ENCODE measurements around the gene IGF1R. TPM values are rescaled to one million over a fixed set of nuclear protein-coding genes. Genes with fewer than 3 reads are reported as not detected.

Gene IGF1R
- total RNA-seq, 1 experiment from 2014 or later, result 71.3 TPM

DNA sequence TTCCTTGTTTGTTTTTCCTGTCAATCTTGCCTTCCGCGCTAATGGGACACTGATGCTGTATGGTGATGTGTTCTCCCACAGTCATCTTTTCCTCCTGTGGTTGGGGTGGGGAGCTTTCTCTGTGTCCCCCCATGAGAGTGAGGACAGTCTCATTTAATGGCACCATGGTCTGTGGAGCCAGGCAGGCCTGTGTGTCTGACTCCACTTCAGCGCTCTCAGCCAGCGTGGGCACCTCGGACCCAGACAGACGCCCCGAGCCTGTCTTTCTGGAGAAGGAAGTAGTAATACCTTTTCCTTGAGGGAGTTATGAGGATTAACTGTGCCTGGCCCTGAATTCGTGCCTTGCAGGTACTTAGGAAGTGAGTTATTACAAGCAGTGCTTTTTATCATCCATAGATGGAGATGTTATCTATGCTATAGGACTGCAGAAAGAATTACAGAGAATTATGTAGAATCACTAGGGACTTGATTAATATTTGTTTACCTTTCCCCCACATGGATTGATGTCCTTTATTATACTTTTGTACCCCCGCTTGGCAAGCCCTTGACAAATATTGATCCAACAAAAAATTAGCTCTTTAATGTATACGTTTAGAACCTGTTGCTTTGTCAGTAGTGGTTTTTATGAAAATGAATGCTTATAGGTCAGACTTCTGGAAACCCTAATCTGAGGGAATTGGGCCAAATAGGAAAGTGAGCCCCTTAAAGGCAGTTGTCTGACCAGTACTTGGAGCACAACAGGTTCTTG, 206.9 kb downstream of the IGF1R start:
- H3K27me3 ChIP-seq (ENCODE audit: insufficient read depth, low read depth), result no peaks in the 10 kb centered on the region
- no TSS peak for BruUV-seq (replicated peaks)
- TF ChIP-seq EZH2 (IDR thresholded peaks at IDR 0.05; ENCODE audit: low read depth), result no peak
- TF ChIP-seq, protein P1, sequence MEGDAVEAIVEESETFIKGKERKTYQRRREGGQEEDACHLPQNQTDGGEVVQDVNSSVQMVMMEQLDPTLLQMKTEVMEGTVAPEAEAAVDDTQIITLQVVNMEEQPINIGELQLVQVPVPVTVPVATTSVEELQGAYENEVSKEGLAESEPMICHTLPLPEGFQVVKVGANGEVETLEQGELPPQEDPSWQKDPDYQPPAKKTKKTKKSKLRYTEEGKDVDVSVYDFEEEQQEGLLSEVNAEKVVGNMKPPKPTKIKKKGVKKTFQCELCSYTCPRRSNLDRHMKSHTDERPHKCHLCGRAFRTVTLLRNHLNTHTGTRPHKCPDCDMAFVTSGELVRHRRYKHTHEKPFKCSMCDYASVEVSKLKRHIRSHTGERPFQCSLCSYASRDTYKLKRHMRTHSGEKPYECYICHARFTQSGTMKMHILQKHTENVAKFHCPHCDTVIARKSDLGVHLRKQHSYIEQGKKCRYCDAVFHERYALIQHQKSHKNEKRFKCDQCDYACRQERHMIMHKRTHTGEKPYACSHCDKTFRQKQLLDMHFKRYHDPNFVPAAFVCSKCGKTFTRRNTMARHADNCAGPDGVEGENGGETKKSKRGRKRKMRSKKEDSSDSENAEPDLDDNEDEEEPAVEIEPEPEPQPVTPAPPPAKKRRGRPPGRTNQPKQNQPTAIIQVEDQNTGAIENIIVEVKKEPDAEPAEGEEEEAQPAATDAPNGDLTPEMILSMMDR (conservative IDR thresholded peaks at IDR 0.05), result no peak
- intact Hi-C loops (cut with micrococcal nuclease; ENCODE audit: unreplicated experiment), result no loop called here
- H3K4me1 ChIP-seq (replicated peaks; ENCODE audit: insufficient read depth), result peaks cover 88% of the 10 kb centered on the region
- DNase-seq, result no peak
- no peaks in the 10 kb centered on the region for H3K9me3 ChIP-seq (ENCODE audit: insufficient read depth, low read depth)
- H3K27ac ChIP-seq, result peak overlapping the region; percentile 55
- ChIA-PET POLR2A (ENCODE audit: unreplicated experiment) (no interaction called here), CTCF (interaction anchor here (1.0 kb wide), 1 partner anchor 19 kb away, joined by 4 read pairs; no protein-coding TSS in a partner anchor)
- no peak overlapping the region for H3K4me3 ChIP-seq
- peaks cover 71% of the 10 kb centered on the region for H3K79me2 ChIP-seq (ENCODE audit: low read depth)
- no peaks in the 10 kb centered on the region for H4K20me1 ChIP-seq (ENCODE audit: insufficient read depth)
- no peak overlapping the region for H2AFZ ChIP-seq
- H3K36me3 ChIP-seq (ENCODE audit: low read depth), result no peaks in the 10 kb centered on the region
- H3K9me2 ChIP-seq (ENCODE audit: insufficient read depth), result no peaks in the 10 kb centered on the region
- peaks cover 48% of the 10 kb centered on the region for H3F3A ChIP-seq (ENCODE audit: insufficient read depth, low read depth)
- H3K4me2 ChIP-seq, result peak overlapping the region; percentile 91

DNA sequence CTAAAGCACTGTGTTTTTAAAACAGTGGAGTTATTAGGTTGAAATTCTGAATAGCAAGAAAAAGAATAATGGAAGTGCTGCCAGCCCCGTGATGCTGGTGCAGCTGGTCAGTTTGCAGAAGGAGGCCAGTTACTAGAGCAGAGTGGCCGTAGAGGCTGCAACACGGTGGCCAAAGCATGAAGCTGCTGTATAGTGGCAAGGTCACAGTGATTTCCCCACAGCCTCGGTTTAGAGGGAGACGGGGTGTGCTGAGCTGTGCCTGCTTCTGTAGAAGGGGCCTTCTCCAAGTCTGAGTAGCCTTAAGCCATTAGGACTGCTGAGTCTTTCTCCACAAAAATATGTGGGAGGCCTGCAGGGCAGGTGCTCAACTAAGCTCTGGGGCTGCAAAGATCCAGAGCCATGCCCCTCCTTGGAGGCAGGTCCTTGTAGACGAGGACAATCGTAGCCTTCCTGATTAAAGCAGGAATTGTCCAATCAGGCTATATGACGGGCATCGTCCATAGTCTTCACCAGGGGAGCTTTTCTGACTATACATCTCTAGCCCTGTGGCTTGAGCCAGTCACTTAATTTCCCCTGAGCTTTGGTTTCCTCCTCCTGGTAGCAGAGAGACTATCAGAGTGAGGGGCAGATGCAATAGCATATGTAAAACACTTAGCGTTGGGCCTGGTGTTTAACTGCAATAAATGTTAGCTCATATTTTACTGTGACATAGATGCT, 207.6 kb downstream of the IGF1R start:
- no peaks in the 10 kb centered on the region for H3K36me3 ChIP-seq (ENCODE audit: low read depth)
- H2AFZ ChIP-seq, result no peak overlapping the region
- H4K20me1 ChIP-seq (ENCODE audit: insufficient read depth), result no peaks in the 10 kb centered on the region
- DNase-seq, result no peak
- H3K9me2 ChIP-seq (ENCODE audit: insufficient read depth), result no peaks in the 10 kb centered on the region
- H3K4me1 ChIP-seq (replicated peaks; ENCODE audit: insufficient read depth), result peaks cover 88% of the 10 kb centered on the region
- POLR2A ChIA-PET (ENCODE audit: unreplicated experiment), result interaction anchor here (0.6 kb wide), 1 partner anchor 18 kb away, joined by 7 read pairs; no protein-coding TSS in a partner anchor
- H3K27me3 ChIP-seq (ENCODE audit: insufficient read depth, low read depth), result no peaks in the 10 kb centered on the region
- H3K4me2 ChIP-seq, result peak overlapping the region; percentile 91
- peaks cover 48% of the 10 kb centered on the region for H3F3A ChIP-seq (ENCODE audit: insufficient read depth, low read depth)
- intact Hi-C loops (cut with micrococcal nuclease; ENCODE audit: unreplicated experiment), result no loop called here
- CTCF ChIA-PET, result interaction anchor here (0.8 to 1.0 kb wide), 2 partner anchors 18 to 337 kb away, joined by 3 to 4 read pairs; no protein-coding TSS in a partner anchor
- H3K4me3 ChIP-seq, result no peak overlapping the region
- peaks cover 79% of the 10 kb centered on the region for H3K79me2 ChIP-seq (ENCODE audit: low read depth)
- TF ChIP-seq, protein P1 (conservative IDR thresholded peaks at IDR 0.05), result no peak
- TF ChIP-seq EZH2 (IDR thresholded peaks at IDR 0.05; ENCODE audit: low read depth), result no peak
- H3K9me3 ChIP-seq (ENCODE audit: insufficient read depth, low read depth), result no peaks in the 10 kb centered on the region
- no peak overlapping the region for H3K27ac ChIP-seq
- BruUV-seq (replicated peaks), result no TSS peak

DNA sequence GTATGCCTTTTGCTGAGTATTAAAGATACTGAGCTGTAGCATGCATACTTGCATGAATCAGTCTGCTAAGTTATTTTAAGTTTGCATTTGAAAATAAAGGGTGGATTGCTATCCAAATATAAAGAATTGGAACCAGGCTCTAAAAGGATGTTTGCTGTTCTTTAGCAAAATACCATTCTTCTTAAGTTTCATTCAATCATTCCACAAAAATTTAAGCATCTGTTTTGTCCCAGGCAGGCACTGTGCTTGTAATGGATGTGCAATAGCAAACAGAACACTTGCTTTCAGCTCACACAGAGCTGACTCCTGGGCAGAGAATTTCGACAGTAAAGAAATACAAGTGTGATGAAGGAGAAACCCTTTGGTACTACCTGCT, 208.2 kb downstream of the IGF1R start:
- Histone ChIP-seq H3K27ac (peak overlapping the region; percentile 74), H3K9me2 (ENCODE audit: insufficient read depth) (no peaks in the 10 kb centered on the region), H3K4me3 (no peak overlapping the region), H3K36me3 (ENCODE audit: low read depth) (no peaks in the 10 kb centered on the region), H3K27me3 (ENCODE audit: insufficient read depth, low read depth) (no peaks in the 10 kb centered on the region), H4K20me1 (ENCODE audit: insufficient read depth) (no peaks in the 10 kb centered on the region), H3K79me2 (ENCODE audit: low read depth) (peaks cover 84% of the 10 kb centered on the region), H3F3A (ENCODE audit: insufficient read depth, low read depth) (peaks cover 43% of the 10 kb centered on the region), H3K9me3 (ENCODE audit: insufficient read depth, low read depth) (no peaks in the 10 kb centered on the region), H3K4me2 (peak overlapping the region; percentile 91), H2AFZ (no peak overlapping the region), H3K4me1 (replicated peaks; ENCODE audit: insufficient read depth) (peaks cover 88% of the 10 kb centered on the region)
- ChIA-PET POLR2A (ENCODE audit: unreplicated experiment) (interaction anchor here (0.6 kb wide), 1 partner anchor 17 kb away, joined by 7 read pairs; no protein-coding TSS in a partner anchor), CTCF (interaction anchor here (0.8 to 1.0 kb wide), 2 partner anchors 17 to 338 kb away, joined by 3 to 4 read pairs; no protein-coding TSS in a partner anchor)
- intact Hi-C loops (cut with micrococcal nuclease; ENCODE audit: unreplicated experiment), result no loop called here
- BruUV-seq (replicated peaks), result no TSS peak
- DNase-seq, result peak in 1 of 2 experiments; percentile 62
- no peak for TF ChIP-seq EZH2 (IDR thresholded peaks at IDR 0.05; ENCODE audit: low read depth)
- TF ChIP-seq, protein P1 (conservative IDR thresholded peaks at IDR 0.05), result no peak
